GM13976 (cell line): ENCODE data around the gene USP7.

Experiments
- DNase-seq: peaks from one replicate; pipeline ENCODE4 v3.0.0; 2012; ENCODE audit warnings: low spot score
- CTCF ChIP-seq: IDR thresholded peaks from 2 replicates; pipeline ENCODE4 v1.5.1; 2012; ENCODE audit warnings: borderline replicate concordance, mild to moderate bottlenecking; ENCODE audit not compliant: insufficient read depth; ENCODE audit errors: extremely low read depth, missing control alignments, control extremely low read depth
- in situ Hi-C: fragments of 300-500 bp; cut with MboI; formaldehyde crosslinking; loops from one replicate; pipeline ENCODE4 v1.12.0; 2022; ENCODE audit warnings: low sequenced_read_pairs, mixed read lengths, inconsistent platforms; ENCODE audit not compliant: unreplicated experiment

The USP7 gene

GRCh38 chr16:8862309-8863130 is 101.2 kb downstream of the USP7 start:
- in situ Hi-C loops: no loop called here
- no peak for TF ChIP-seq CTCF
- no peak for DNase-seq

DNA sequence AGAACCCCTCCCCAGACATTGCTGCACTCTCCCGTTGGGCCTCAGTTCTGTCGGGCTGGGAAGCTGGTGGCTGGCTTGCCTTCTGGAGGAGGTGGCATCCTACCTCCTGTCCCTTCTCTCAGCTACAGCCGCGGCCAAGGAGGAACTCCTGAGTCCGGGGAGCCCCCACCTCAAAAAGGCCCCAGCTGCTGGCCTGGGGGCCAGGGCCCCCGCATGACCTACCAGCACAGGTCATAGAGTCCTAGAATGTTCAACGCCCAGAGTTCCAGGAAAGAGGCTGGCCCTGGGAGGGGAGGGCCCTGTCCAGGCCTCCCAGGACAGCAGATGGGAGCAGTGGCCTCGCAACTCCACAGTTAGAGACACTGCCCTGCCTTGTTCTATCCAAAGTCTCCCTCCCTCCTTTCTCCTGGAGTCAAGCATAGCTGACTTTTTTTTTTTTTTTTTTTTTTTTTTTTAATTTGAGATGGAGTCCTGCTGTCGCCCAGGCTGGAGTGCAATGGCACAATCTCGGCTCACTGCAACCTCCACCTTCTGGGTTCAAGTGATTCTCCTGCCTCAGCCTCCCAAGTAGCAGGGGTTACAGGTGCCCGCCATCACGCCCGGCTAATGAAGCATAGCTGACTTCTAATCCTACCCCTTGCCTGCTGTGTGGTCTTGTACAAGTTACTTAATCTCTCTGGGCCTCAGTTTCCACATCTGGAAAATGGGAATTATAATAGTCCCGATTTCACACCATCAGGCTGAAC is 102.0 kb downstream of the USP7 start:
- in situ Hi-C loops: no loop called here
- TF ChIP-seq CTCF: no peak
- DNase-seq: no peak

DNA sequence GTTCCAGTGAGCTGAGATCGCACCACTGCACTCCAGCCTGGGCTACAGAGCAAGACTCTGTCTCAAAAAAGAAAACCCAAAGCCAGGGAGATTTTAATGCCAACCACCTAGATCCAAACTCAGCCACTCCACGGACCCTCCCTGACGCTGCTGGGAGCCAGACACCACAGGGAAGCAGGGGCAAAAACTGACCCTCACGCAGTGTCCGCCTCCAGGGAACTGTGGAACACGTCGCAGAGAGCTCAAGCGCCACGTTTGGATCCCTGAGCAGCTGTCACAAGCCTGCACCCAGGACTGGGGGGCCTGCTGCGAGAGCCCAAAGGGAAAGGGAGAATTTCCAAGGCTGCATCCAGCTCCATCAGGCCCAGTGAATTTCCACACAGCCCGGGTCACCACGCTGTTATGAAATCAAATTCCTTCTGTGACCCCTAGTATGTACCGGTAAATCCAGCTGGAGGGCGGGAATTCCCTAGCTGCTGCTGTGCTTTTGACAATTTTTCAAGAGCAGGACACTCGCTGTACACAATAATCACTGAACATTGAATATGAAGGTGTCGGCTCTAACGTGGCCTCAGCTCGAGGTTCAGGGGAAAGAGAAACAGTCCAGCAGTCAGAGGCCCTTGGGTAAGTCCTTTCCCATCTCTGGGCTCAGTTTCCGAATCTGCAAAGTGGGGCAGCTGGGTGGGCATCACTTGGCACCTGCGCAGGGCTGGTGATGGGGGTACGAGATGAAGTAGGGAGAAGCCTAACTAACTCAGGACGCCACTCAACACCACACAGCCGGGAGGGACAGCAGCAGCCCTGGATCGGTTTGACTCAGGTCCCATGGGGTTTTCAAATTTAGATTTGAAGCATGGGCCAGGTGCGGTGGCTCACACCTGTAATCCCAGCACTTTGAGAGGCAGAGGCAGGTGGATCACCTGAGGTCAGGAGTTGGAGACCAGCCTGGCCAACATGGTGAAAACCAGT is 103.5 kb downstream of the USP7 start:
- DNase-seq: no peak
- in situ Hi-C loops: no loop called here
- TF ChIP-seq CTCF: no peak

DNA sequence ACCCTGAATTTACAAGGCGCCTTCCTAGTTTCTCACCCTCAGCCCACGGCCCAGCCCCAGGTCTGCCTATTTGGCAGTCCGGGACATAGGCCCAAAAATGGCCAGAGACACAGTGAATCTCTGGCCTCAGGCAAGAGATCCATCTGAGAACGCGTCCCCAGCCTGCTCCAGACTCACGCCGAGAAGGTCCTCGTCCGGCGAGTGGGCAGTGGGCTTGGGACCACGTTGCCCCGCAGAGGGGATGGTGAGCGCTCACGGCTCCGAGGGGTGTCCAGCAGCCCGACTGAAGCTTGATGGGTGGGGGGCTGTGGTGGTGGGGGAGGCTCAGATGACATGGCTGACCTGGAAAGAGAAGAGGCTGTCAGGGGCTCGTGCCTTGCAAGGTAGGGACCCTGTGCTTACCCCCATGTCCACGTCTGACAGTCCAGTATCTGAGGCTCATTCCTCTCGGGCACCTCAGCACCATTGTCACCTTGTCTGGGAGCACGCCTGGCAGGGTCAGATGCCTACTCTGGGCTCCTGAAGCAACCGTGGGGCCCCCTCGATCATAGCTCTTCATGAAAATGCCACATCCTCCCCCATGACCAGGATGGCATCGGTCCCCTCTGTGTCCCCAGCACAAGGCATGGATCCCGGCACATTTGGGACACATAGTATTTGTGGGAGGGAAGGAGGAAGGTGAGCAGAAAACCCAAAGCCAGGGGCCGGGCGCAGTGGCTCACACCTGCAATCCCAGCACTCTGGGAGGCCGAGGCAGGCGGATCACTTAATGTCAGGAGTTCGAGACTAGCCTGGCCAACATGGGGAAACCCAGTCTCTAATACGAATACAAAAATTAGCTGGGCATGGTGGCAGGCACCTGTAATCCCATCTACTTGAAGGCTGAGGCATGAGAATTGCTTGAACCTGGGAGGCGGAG is 104.5 kb downstream of the USP7 start:
- no peak for DNase-seq
- TF ChIP-seq CTCF: no peak
- in situ Hi-C loops: no loop called here

- in situ Hi-C loops: no loop called here
- DNase-seq: no peak
- TF ChIP-seq CTCF: no peak
Measured at GRCh38 chr16:8855972-8856371, 107.7 kb downstream of the USP7 start.
